HepG2 (cell line): ENCODE data around the gene SIX5. TPM values are rescaled to one million over a fixed set of nuclear protein-coding genes. Genes with fewer than 3 reads are reported as not detected.

Source experiments
- ASH2L ChIP-seq: fragments of 300-600, 200-600 bp; sonication (generic); IDR thresholded peaks from 2 replicates; pipeline ENCODE4 v1.7.0; 2017; ENCODE audit warnings: low read depth, mild to moderate bottlenecking, moderate library complexity, mixed read lengths, low read length; ENCODE audit not compliant: insufficient read length
- ATF1 ChIP-seq: IDR thresholded peaks from 2 replicates; pipeline ENCODE4 v1.6.1; 2016; ENCODE audit warnings: mild to moderate bottlenecking, control low read depth
- CEBPZ ChIP-seq: IDR thresholded peaks from 2 replicates; pipeline ENCODE4 v1.6.1; 2012; ENCODE audit warnings: low read length, improper control_type of control experiment
- FOXA1 ChIP-seq, 2 experiments: fragments of 450-650 bp in 1 of 2; sonication (generic) in 1 of 2; formaldehyde crosslinking in 1 of 2; IDR thresholded peaks; 2 replicates each; pipeline versions ENCODE4 v1.4.0 to v1.6.1; 2016 to 2020; ENCODE audit warnings: missing genetic modification reagents in 1 of 2
- KLF11 ChIP-seq: IDR thresholded peaks from 2 replicates; pipeline ENCODE4 v1.6.1; 2016; ENCODE audit warnings: missing compliant biosample characterization
- MBNL3 ChIP-seq: fragments of 250-450 bp; sonication (Bioruptor Pico); conservative IDR thresholded peaks from 2 replicates; pipeline ENCODE4 v1.8.0; 2022; ENCODE audit warnings: mild to moderate bottlenecking, inconsistent platforms
- NR2F6 ChIP-seq, 2 experiments: IDR thresholded peaks; 2 replicates each; pipeline ENCODE4 v1.6.1; 2016; ENCODE audit warnings: antibody characterized with exemption in 1 of 2, mild to moderate bottlenecking in 1 of 2
- PHF20 ChIP-seq: sonication (generic); formaldehyde crosslinking; IDR thresholded peaks from 2 replicates; pipeline ENCODE4 v1.5.0; 2020; ENCODE audit warnings: mild to moderate bottlenecking, missing genetic modification reagents
- RAD21 ChIP-seq: fragments of 450-650 bp; formaldehyde crosslinking; IDR thresholded peaks from 2 replicates; pipeline ENCODE4 v1.5.0; 2020; ENCODE audit warnings: mild to moderate bottlenecking
- RFXANK ChIP-seq: IDR thresholded peaks from 2 replicates; pipeline ENCODE4 v1.6.1; 2016
- SMAD9 ChIP-seq: sonication (generic); formaldehyde crosslinking; IDR thresholded peaks from 2 replicates; pipeline ENCODE4 v1.5.1; 2020; ENCODE audit warnings: mild to moderate bottlenecking, missing genetic modification reagents
- SOX13 ChIP-seq, 3 experiments: fragments of 450-650 bp in 1 of 3; sonication (generic) in 1 of 3; formaldehyde crosslinking in 1 of 3; IDR thresholded peaks in 2 of 3; conservative IDR thresholded peaks in 1 of 3; 2 replicates each; pipeline versions ENCODE4 v1.5.0 to v1.6.1; 2016 to 2020; ENCODE audit warnings: antibody characterized with exemption in 1 of 3, mild to moderate bottlenecking in 1 of 3, missing compliant biosample characterization in 1 of 3, missing genetic modification reagents in 1 of 3, moderate library complexity in 1 of 3
- SRSF1 ChIP-seq: fragments of 200-400 bp; formaldehyde crosslinking; optimal IDR thresholded peaks from 2 replicates; pipeline ENCODE3; 2017; ENCODE audit warnings: mild to moderate bottlenecking, low read depth, low read length, moderate library complexity
- STAG1 ChIP-seq: sonication (generic); formaldehyde crosslinking; IDR thresholded peaks from 2 replicates; pipeline ENCODE4 v1.4.0; 2020; ENCODE audit warnings: missing genetic modification reagents
- TFDP2 ChIP-seq: sonication (generic); formaldehyde crosslinking; IDR thresholded peaks from 2 replicates; pipeline ENCODE4 v1.4.0; 2020; ENCODE audit warnings: missing genetic modification reagents
- TMF1 ChIP-seq: sonication (generic); formaldehyde crosslinking; IDR thresholded peaks from 2 replicates; pipeline ENCODE4 v1.8.1; 2022; ENCODE audit warnings: low read depth, missing genetic modification reagents
- ZBTB46 ChIP-seq: sonication (generic); formaldehyde crosslinking; IDR thresholded peaks from 2 replicates; pipeline ENCODE4 v1.4.0; 2020; ENCODE audit warnings: mild to moderate bottlenecking, missing genetic modification reagents, borderline replicate concordance
- ZNF263 ChIP-seq: sonication (generic); formaldehyde crosslinking; IDR thresholded peaks from 2 replicates; pipeline ENCODE4 v1.4.0; 2020; ENCODE audit warnings: missing genetic modification reagents
- ZNF572 ChIP-seq: sonication (generic); formaldehyde crosslinking; IDR thresholded peaks from 2 replicates; pipeline ENCODE4 v1.5.1; 2020; ENCODE audit warnings: mild to moderate bottlenecking, missing genetic modification reagents
- ZNF687 ChIP-seq: sonication (generic); formaldehyde crosslinking; IDR thresholded peaks from 2 replicates; pipeline ENCODE4 v1.5.1; 2020; ENCODE audit warnings: mild to moderate bottlenecking, missing genetic modification reagents, moderate library complexity
- ZSCAN20 ChIP-seq: sonication (generic); formaldehyde crosslinking; IDR thresholded peaks from 2 replicates; pipeline ENCODE4 v1.4.0; 2020; ENCODE audit warnings: missing genetic modification reagents, mild to moderate bottlenecking, borderline replicate concordance
- polyA plus RNA-seq, 8 experiments: library from polyadenylated mRNA; depleted of rRNA in 3 of 8; stranded (reverse) in 7 of 8; unstranded in 1 of 8; fragments of >200 nt; fragmentation: Illumina TruSeq in 4 of 8; extraction: Trizol in 4 of 8; gene quantifications; 2 replicates each; pipeline versions ENCODE4 v1.2.1 to v1.2.3, GENCODE V29; 2011 to 2016; ENCODE audit warnings: low read depth in 4 of 8, missing spikeins in 1 of 8, mixed read lengths in 1 of 8; ENCODE audit not compliant: insufficient read depth in 1 of 8
- total RNA-seq, 5 experiments: library from RNA; depleted of rRNA; stranded (reverse); fragments of >200 nt; fragmentation: Illumina TruSeq; extraction: Trizol; gene quantifications; 2 replicates each; pipeline ENCODE4 v1.2.3, GENCODE V29; 2016; ENCODE audit warnings: low read depth in 1 of 5

The SIX5 gene
- total and polyA plus RNA-seq, 2 of the 13 experiments (the other 11 are each of a cell fraction or from before 2014, with no cell fraction given) = 7.7 to 10.5 TPM

GRCh38 chr19:45774765-45775164, 5.7 kb upstream of the SIX5 start (continued):
- TF ChIP-seq NR2F6 (IDR thresholded peaks at IDR 0.05) (no peak), NR2F6 (CRISPR knock-in tag; IDR thresholded peaks at IDR 0.05) (no peak), KLF11 (CRISPR knock-in tag) (no peak), ATF1 (no peak), TMF1 (CRISPR knock-in tag) (no peak), SOX13 (IDR thresholded peaks at IDR 0.05) (no peak), SOX13 (CRISPR knock-in tag; conservative IDR thresholded peaks at IDR 0.05 in 1 of 2, IDR thresholded peaks at IDR 0.05 in 1 of 2) (no peak), RFXANK (CRISPR knock-in tag) (no peak), ZBTB46 (CRISPR knock-in tag) (no peak), MBNL3 (no peak), SMAD9 (CRISPR knock-in tag) (no peak), TFDP2 (CRISPR knock-in tag) (no peak), RAD21 (peak; percentile 39; the same call in 1 of the 2 replicates), ZNF263 (CRISPR knock-in tag) (no peak), ZNF572 (no peak), STAG1 (CRISPR knock-in tag) (peak; percentile 23), ZSCAN20 (CRISPR knock-in tag) (no peak), FOXA1 (IDR thresholded peaks at IDR 0.05) (no peak), FOXA1 (CRISPR knock-in tag; IDR thresholded peaks at IDR 0.05) (no peak), SRSF1 (no peak), PHF20 (no peak), ASH2L (no peak), CEBPZ (no peak), ZNF687 (CRISPR knock-in tag) (peak; percentile 36)
